Measurements from ENCODE around the gene PTGS1. TPM values are rescaled to one million over a fixed set of nuclear protein-coding genes. Genes with fewer than 3 reads are reported as not detected.

The PTGS1 gene
- total and polyA plus RNA-seq, 2 of the 8 experiments (the other 6 are each of a cell fraction or from before 2014, with no cell fraction given), result 1.1 to 1.9 TPM

GRCh38 chr9:122349201-122349600 lies 21.6 kb upstream of the PTGS1 start:
- Histone ChIP-seq H4K5ac (ENCODE audit: insufficient read length, low read depth, low read length) (no peak overlapping the region), H3K14ac (ENCODE audit: insufficient read length) (no peak overlapping the region), H3K27ac (ENCODE audit: low read depth, low read length) (no peak overlapping the region), H2BK20ac (ENCODE audit: low read length) (no peak overlapping the region), H3K4me1 (replicated peaks in 1 of 4; ENCODE audit: control insufficient read depth in 3 of 4, insufficient read depth in 4 of 4, low read length in 3 of 4) (peaks cover 0 to 9% (median 5%) of the 10 kb centered on the region in 4 experiments; a peak in 5 of 7 replicates), H3K79me2 (ENCODE audit: control insufficient read depth in 1 of 2, insufficient read depth in 2 of 2, low read length in 2 of 2) (no peaks in the 10 kb centered on the region), H2BK12ac (ENCODE audit: low read depth, low read length) (no peak overlapping the region), H2BK5ac (ENCODE audit: low read depth, low read length) (no peak overlapping the region), H3K9ac (replicated peaks in 1 of 4; ENCODE audit: extremely low read depth in 1 of 4, low read depth in 3 of 4, low read length in 3 of 4) (no peak overlapping the region), H4K20me1 (replicated peaks in 1 of 2; ENCODE audit: control insufficient read depth in 1 of 2, insufficient read depth in 2 of 2, low read length in 2 of 2) (peaks cover 0 to 2% of the 10 kb centered on the region in 2 experiments), H2AFZ (ENCODE audit: low read length) (no peak overlapping the region), H3K23me2 (ENCODE audit: low read depth, low read length) (peaks cover 6% of the 10 kb centered on the region), H3K4me3 (ENCODE audit: extremely low read depth in 1 of 4, insufficient read depth in 2 of 4, low read depth in 3 of 4, low read length in 4 of 4) (no peak overlapping the region), H3K56ac (replicated peaks; ENCODE audit: insufficient read length, low read depth, low read length) (no peak overlapping the region), H4K91ac (replicated peaks; ENCODE audit: insufficient read length, low read length) (no peak overlapping the region), H3K36me3 (ENCODE audit: control insufficient read depth in 2 of 4, insufficient read depth in 4 of 4, low read length in 3 of 4) (no peaks in the 10 kb centered on the region), H2BK120ac (replicated peaks; ENCODE audit: low read depth, low read length) (no peak overlapping the region), H4K8ac (ENCODE audit: extremely low read depth, insufficient read depth, low read length) (no peak overlapping the region), H3K18ac (ENCODE audit: extremely low read depth, low read length) (no peak overlapping the region), H2BK15ac (ENCODE audit: low read length) (no peak overlapping the region), H3K4me2 (ENCODE audit: insufficient read depth in 1 of 2, low read depth in 2 of 2, low read length in 2 of 2) (no peak overlapping the region), H3K9me3 (ENCODE audit: insufficient read depth in 2 of 2, low read depth in 1 of 2, low read length in 1 of 2) (0 out of 4 replicates have a peak, but pooled peaks cover 0 to 3% of the 10 kb centered on the region in 2 experiments), H3K4ac (replicated peaks; ENCODE audit: insufficient read length, low read depth, low read length) (no peak overlapping the region), H3K23ac (ENCODE audit: insufficient read length) (no peak overlapping the region), H2AK5ac (ENCODE audit: low read depth, low read length) (no peak overlapping the region), H3K27me3 (replicated peaks in 1 of 4; ENCODE audit: control insufficient read depth in 3 of 4, extremely low read depth in 1 of 4, insufficient read depth in 3 of 4, low read length in 3 of 4) (peaks cover 0 to 17% (median 9%) of the 10 kb centered on the region in 4 experiments; a peak in 6 of 7 replicates), H3K79me1 (ENCODE audit: low read depth, low read length) (no peaks in the 10 kb centered on the region)
- WGBS, 2 experiments (ENCODE audit: extremely low coverage in 1 of 2, insufficient coverage in 1 of 2, insufficient read length in 1 of 2, insufficient replicate concordance in 2 of 2, low coverage in 1 of 2, low lambda C conversion rate in 2 of 2, missing lambda C conversion rate in 1 of 2), result 90% methylated on average over 4 of the region's 4 CpGs; no CpG with 5 or more reads in 1 of the 2 experiments
- DNase-seq (ENCODE audit: low read depth in 1 of 2, low spot score in 2 of 2) (no peak), FAIRE-seq (no peak)
- ChIA-PET CTCF (ENCODE audit: partially characterized antibody) (interaction anchor here (0.7 to 25.6 kb wide), 23 partner anchors 9 to 462 kb away, joined by 3 to 544 read pairs (median 5); partner anchors contain the start of genes MORN5, MRRF, NDUFA8 and RBM18), POLR2A (ENCODE audit: partially characterized antibody) (no interaction called here)
- no peak for TF ChIP-seq SIRT6 (IDR thresholded peaks at IDR 0.05; ENCODE audit: low read length)
- no peak for TF ChIP-seq CEBPB (IDR thresholded peaks at IDR 0.05; ENCODE audit: low read depth, low read length)
- no peak for TF ChIP-seq GTF2F1 (IDR thresholded peaks at IDR 0.05; ENCODE audit: borderline replicate concordance, low read depth, low read length)
- TF ChIP-seq FOSL1 (IDR thresholded peaks at IDR 0.05; ENCODE audit: insufficient read depth, low read depth, low read length), result no peak
- TF ChIP-seq CTBP2 (IDR thresholded peaks at IDR 0.05; ENCODE audit: borderline replicate concordance, insufficient read depth, insufficient read length, low read length), result no peak
- TF ChIP-seq NANOG (IDR thresholded peaks at IDR 0.05; ENCODE audit: insufficient read depth, low read depth, low read length, poor library complexity, severe bottlenecking), result no peak
- no peak for TF ChIP-seq SIN3A (conservative IDR thresholded peaks at IDR 0.05 in 1 of 2, IDR thresholded peaks at IDR 0.05 in 1 of 2; ENCODE audit: low read depth in 1 of 2, low read length in 2 of 2)
- no peak for TF ChIP-seq SUZ12 (IDR thresholded peaks at IDR 0.05; ENCODE audit: low read length)
- TF ChIP-seq JUND (IDR thresholded peaks at IDR 0.05; ENCODE audit: low read length), result no peak

All from H1 (cell line).